Hippocampal formation (tissue), 2 donors: Measurements from ENCODE around the gene BMX.

Source experiments
- DNase-seq, 2 donors: peaks; one replicate each; lab custom pipeline; 2025; lab: John Stamatoyannopoulos, UW

BMX gene

GRCh38 chrX:15570145-15570544 lies 69.5 kb downstream of the BMX start:
- DNase-seq, result no peak

GRCh38 chrX:15574017-15574416 lies 73.4 kb downstream of the BMX start:
- no peak for DNase-seq

- DNase-seq, result no peak
Observed at GRCh38 chrX:15576019-15576418, 75.4 kb downstream of the BMX start.

GRCh38 chrX:15579778-15580747 lies 79.5 kb downstream of the BMX start:
- DNase-seq, result no peak

- no peak for DNase-seq
Observed at GRCh38 chrX:15594371-15594770, 93.8 kb downstream of the BMX start.

- DNase-seq, result no peak
Observed at GRCh38 chrX:15598026-15598425, 97.4 kb downstream of the BMX start.

- no peak for DNase-seq
Observed at GRCh38 chrX:15599461-15599860, 98.9 kb downstream of the BMX start.

- no peak for DNase-seq
Observed at GRCh38 chrX:15600049-15600448, 99.4 kb downstream of the BMX start.

GRCh38 chrX:15600745-15601144 lies 100.1 kb downstream of the BMX start, which contains the start of gene ACE2:
TSS of gene ACE2 (minus strand) at chrX:15600960. CDS start at chrX:15600911, 49 bp downstream.
- no peak for DNase-seq

GRCh38 chrX:15601932-15602331 lies 101.3 kb downstream of the BMX start:
- DNase-seq, result no peak

GRCh38 chrX:15602761-15603160 lies 102.2 kb downstream of the BMX start:
- DNase-seq, result no peak

- DNase-seq, result no peak
Observed at GRCh38 chrX:15605226-15605625, 104.6 kb downstream of the BMX start.
